ENCODE results near the gene PLXDC2.
"Not testable (repeated sequence)": the region's sequence is repeated elsewhere in the genome, so short reads cannot be mapped to it uniquely, and the experiment has no call there.

The PLXDC2 gene

GRCh38 chr10:20007426-20007825 is 191.2 kb downstream of the PLXDC2 start:
- H3K27ac ChIP-seq = no peak overlapping the region
- DNase-seq (ENCODE audit: low read depth, low spot score) = peak; percentile 6

- no peak for DNase-seq (ENCODE audit: low read depth, low spot score)
These were observed 197.9 kb downstream of the PLXDC2 start for GRCh38 chr10:20013991-20014750.

GRCh38 chr10:20017961-20018360 is 201.7 kb downstream of the PLXDC2 start:
- no peak for DNase-seq (ENCODE audit: low read depth, low spot score)
- H3K27ac ChIP-seq = no peak overlapping the region

More at GRCh38 chr10:20013991-20014750, 197.9 kb downstream of the PLXDC2 start:
- no peak overlapping the region for H3K27ac ChIP-seq

- H3K27ac ChIP-seq = no peak overlapping the region
- DNase-seq (ENCODE audit: low read depth, low spot score) = no peak
These were observed 204.4 kb downstream of the PLXDC2 start for GRCh38 chr10:20020677-20021076.

- no peak for DNase-seq (ENCODE audit: low read depth, low spot score)
- no peak overlapping the region for H3K27ac ChIP-seq
These were observed 213.3 kb downstream of the PLXDC2 start for GRCh38 chr10:20029523-20029922.

- no peak for DNase-seq (ENCODE audit: low read depth, low spot score)
- H3K27ac ChIP-seq = no peak overlapping the region
These were observed 217.2 kb downstream of the PLXDC2 start for GRCh38 chr10:20033476-20033875.

- peak; percentile 18 for DNase-seq (ENCODE audit: low read depth, low spot score)
- peak overlapping the region; percentile 28 for H3K27ac ChIP-seq
These were observed 218.5 kb downstream of the PLXDC2 start for GRCh38 chr10:20034732-20035131.

- DNase-seq (ENCODE audit: low read depth, low spot score) = no peak
- H3K27ac ChIP-seq = no peak overlapping the region
These were observed 223.8 kb downstream of the PLXDC2 start for GRCh38 chr10:20040012-20040411.

GRCh38 chr10:20041931-20042330 is 225.7 kb downstream of the PLXDC2 start:
- no peak overlapping the region for H3K27ac ChIP-seq
- no peak for DNase-seq (ENCODE audit: low read depth, low spot score)

GRCh38 chr10:20045100-20045499 is 228.9 kb downstream of the PLXDC2 start:
- not testable (repeated sequence) for H3K27ac ChIP-seq; DNase-seq (ENCODE audit: low read depth, low spot score)

- DNase-seq (ENCODE audit: low read depth, low spot score) = no peak
- no peak overlapping the region for H3K27ac ChIP-seq
These were observed 231.9 kb downstream of the PLXDC2 start for GRCh38 chr10:20048161-20048560.

- no peak overlapping the region for H3K27ac ChIP-seq
- DNase-seq (ENCODE audit: low read depth, low spot score) = no peak
These were observed 241.9 kb downstream of the PLXDC2 start for GRCh38 chr10:20058135-20058534.

GRCh38 chr10:20059084-20059835 is 243.0 kb downstream of the PLXDC2 start:
- no peak overlapping the region for H3K27ac ChIP-seq
- DNase-seq (ENCODE audit: low read depth, low spot score) = no peak

GRCh38 chr10:20065814-20066213 is 249.6 kb downstream of the PLXDC2 start:
- no peak overlapping the region for H3K27ac ChIP-seq
- no peak for DNase-seq (ENCODE audit: low read depth, low spot score)

GRCh38 chr10:20073167-20073566 is 256.9 kb downstream of the PLXDC2 start:
- DNase-seq (ENCODE audit: low read depth, low spot score) = no peak
- H3K27ac ChIP-seq = no peak overlapping the region

- no peak for DNase-seq (ENCODE audit: low read depth, low spot score)
These were observed 259.5 kb downstream of the PLXDC2 start for GRCh38 chr10:20075713-20076112.

GRCh38 chr10:20084451-20084850 is 268.2 kb downstream of the PLXDC2 start:
- H3K27ac ChIP-seq = no peak overlapping the region

More at GRCh38 chr10:20075713-20076112, 259.5 kb downstream of the PLXDC2 start:
- H3K27ac ChIP-seq = no peak overlapping the region

GRCh38 chr10:20085115-20085514 is 268.9 kb downstream of the PLXDC2 start:
- H3K27ac ChIP-seq = no peak overlapping the region
- no peak for DNase-seq (ENCODE audit: low read depth, low spot score)

More at GRCh38 chr10:20084451-20084850, 268.2 kb downstream of the PLXDC2 start:
- DNase-seq (ENCODE audit: low read depth, low spot score) = no peak

GRCh38 chr10:20087353-20087752 is 271.1 kb downstream of the PLXDC2 start:
- H3K27ac ChIP-seq = no peak overlapping the region
- DNase-seq (ENCODE audit: low read depth, low spot score) = no peak

- no peak overlapping the region for H3K27ac ChIP-seq
These were observed 271.9 kb downstream of the PLXDC2 start for GRCh38 chr10:20088061-20088701.

GRCh38 chr10:20089879-20090278 is 273.6 kb downstream of the PLXDC2 start:
- no peak overlapping the region for H3K27ac ChIP-seq
- DNase-seq (ENCODE audit: low read depth, low spot score) = no peak

More at GRCh38 chr10:20088061-20088701, 271.9 kb downstream of the PLXDC2 start:
- DNase-seq (ENCODE audit: low read depth, low spot score) = no peak

All from epithelial cell of prostate (primary cell).